ENCODE results near the gene DDX41. TPM values are rescaled to one million over a fixed set of nuclear protein-coding genes. Genes with fewer than 3 reads are reported as not detected.
"Not testable (repeated sequence)": the region's sequence is repeated elsewhere in the genome, so short reads cannot be mapped to it uniquely, and the experiment has no call there.

The DDX41 gene
- total and polyA plus RNA-seq, 11 donors = 24.4 to 65.4 (median 37.7) TPM

DNA sequence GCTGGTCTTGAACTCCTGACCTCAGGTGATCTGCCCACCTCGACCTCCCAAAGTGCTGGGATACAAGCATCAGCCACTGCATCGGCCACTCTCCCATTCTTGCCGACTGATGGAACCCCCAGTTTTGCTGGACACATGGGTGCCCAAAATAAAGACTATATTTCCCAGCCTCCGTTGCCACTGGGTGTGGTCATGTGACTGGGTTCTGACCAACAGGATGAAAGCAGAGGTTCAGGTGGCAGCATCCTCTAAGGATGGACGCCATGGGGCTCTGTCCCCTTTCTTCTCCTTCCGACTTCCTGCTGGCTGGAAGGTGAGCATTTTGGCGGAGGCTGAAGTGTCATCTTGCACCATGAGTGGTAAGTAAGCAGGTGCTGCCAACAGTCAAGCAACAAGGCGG is 29.6 kb downstream of the DDX41 start:
- H3K4me1 ChIP-seq = peaks cover 0 to 11% (median 0%) of the 10 kb centered on the region in 12 donors
- no peaks in the 10 kb centered on the region for H3K27me3 ChIP-seq
- DNase-seq (no peak), ATAC-seq (no peak)
- WGBS, 4 donors = 91 to 94% (median 93%) methylated on average over 8 of the region's 8 CpGs
- H3K9me3 ChIP-seq = no peaks in the 10 kb centered on the region
- TF ChIP-seq POLR2A (IDR thresholded peaks at IDR 0.05) (no peak), CTCF (IDR thresholded peaks at IDR 0.05) (no peak)
- H3K36me3 ChIP-seq = peaks cover 0 to 89% (median 82%) of the 10 kb centered on the region in 9 donors
- intact Hi-C loops (cut with DNase I) = no loop called here
- H3K27ac ChIP-seq = peak overlapping the region in 1 of 12 donors; percentile 67
- no peak overlapping the region for H3K4me3 ChIP-seq

GRCh38 chr5:177486256-177486655 is 30.5 kb downstream of the DDX41 start:
- intact Hi-C loops (cut with DNase I) = no loop called here
- ATAC-seq (no peak), DNase-seq (no peak)
- H3K4me3 ChIP-seq = no peak overlapping the region
- TF ChIP-seq POLR2A (IDR thresholded peaks at IDR 0.05) = no peak
- H3K27me3 ChIP-seq = no peaks in the 10 kb centered on the region
- H3K4me1 ChIP-seq = peaks cover 0 to 9% (median 0%) of the 10 kb centered on the region in 12 donors
- WGBS, 4 donors = 97 to 100% (median 98%) methylated on average over 2 to 3 of the region's 3 CpGs
- no peaks in the 10 kb centered on the region for H3K9me3 ChIP-seq
- H3K36me3 ChIP-seq = peaks cover 0 to 89% (median 74%) of the 10 kb centered on the region in 9 donors
- peak overlapping the region in 1 of 12 donors; percentile 89 for H3K27ac ChIP-seq

DNA sequence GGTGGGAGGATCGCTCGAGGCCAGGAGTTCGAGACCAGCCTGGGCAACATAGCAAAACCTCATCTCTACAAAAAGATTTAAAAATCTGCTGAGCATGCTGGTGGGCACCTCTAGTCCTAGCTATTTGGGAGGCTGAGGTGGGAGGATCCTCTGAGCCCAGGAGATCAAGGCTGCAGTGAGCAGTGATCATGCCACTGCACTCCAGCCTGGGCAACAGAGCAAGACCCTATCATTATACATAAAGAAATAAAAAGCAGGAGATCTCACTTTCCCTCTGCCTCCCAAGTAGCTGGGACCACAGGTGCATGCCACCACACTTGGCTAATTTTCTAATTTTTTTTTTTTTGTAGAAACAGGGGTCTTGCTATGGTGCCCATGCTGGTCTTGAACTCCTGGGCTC is 31.0 kb downstream of the DDX41 start:
- H3K4me3 ChIP-seq; ATAC-seq; DNase-seq; intact Hi-C loops (cut with DNase I); H3K27me3 ChIP-seq; H3K4me1 ChIP-seq; H3K9me3 ChIP-seq: not testable (repeated sequence)
- Histone ChIP-seq H3K27ac (peak overlapping the region in 1 of 12 donors; percentile 89), H3K36me3 (peaks cover 0 to 86% (median 69%) of the 10 kb centered on the region in 9 donors)
- WGBS, 4 donors = 94 to 98% (median 97%) methylated on average over 3 of the region's 3 CpGs

- 79 to 86% (median 84%) methylated on average over 13 of the region's 13 CpGs for WGBS, 4 donors
- peaks cover 0 to 81% (median 63%) of the 10 kb centered on the region in 9 donors for H3K36me3 ChIP-seq
These were observed 31.7 kb downstream of the DDX41 start for GRCh38 chr5:177484902-177485549.

More at GRCh38 chr5:177484902-177485549, 31.7 kb downstream of the DDX41 start:
- Histone ChIP-seq H3K4me3 (no peak overlapping the region), H3K9me3 (no peaks in the 10 kb centered on the region), H3K27me3 (no peaks in the 10 kb centered on the region), H3K27ac (peak overlapping the region in 1 of 12 donors; percentile 89), H3K4me1 (peaks cover 0 to 14% (median 1%) of the 10 kb centered on the region in 12 donors)
- intact Hi-C loops (cut with DNase I) = no loop called here
- no peak for TF ChIP-seq POLR2A (IDR thresholded peaks at IDR 0.05)
- TF ChIP-seq CTCF (IDR thresholded peaks at IDR 0.05) = no peak
- ATAC-seq (peak in 1 of 4 donors; percentile 2), DNase-seq (no peak)

All from heart left ventricle (tissue), 16 donors.